Gastroesophageal sphincter (tissue), 4 donors: ENCODE results near the gene PBX3. TPM values are rescaled to one million over a fixed set of nuclear protein-coding genes. Genes with fewer than 3 reads are reported as not detected.
A peak's percentile ranks its signal among the peaks of the same experiment; 100 is the strongest.

Source experiments
- ATAC-seq: fragments of 150-250 bp; one replicate; pipeline ENCODE4 v1.9.1; 2016; ENCODE audit warnings: mild to moderate bottlenecking, moderate library complexity
- H3K27ac ChIP-seq, 4 donors: fragments of 200-600 bp; sonication (generic) in 3 of 4; 1 replicate in 3 of 4; 2 replicates in 1 of 4; pipeline ENCODE4 v1.5.1; 2016 to 2019
- H3K27me3 ChIP-seq: fragments of 200-600 bp; sonication (generic); one replicate; pipeline ENCODE4 v1.5.1; 2019
- H3K36me3 ChIP-seq, 2 donors: fragments of 200-600 bp; sonication (generic); one replicate each; pipeline ENCODE4 v1.5.1; 2019; ENCODE audit warnings: control low read depth in 1 of 2
- H3K4me1 ChIP-seq, 3 donors: fragments of 200-600 bp; sonication (generic); 1 replicate in 2 of 3; 2 replicates in 1 of 3; pipeline ENCODE4 v1.5.1; 2016 to 2019; ENCODE audit warnings: control low read depth in 2 of 3
- H3K4me3 ChIP-seq, 2 donors: fragments of 200-600 bp; sonication (generic); one replicate each; pipeline ENCODE4 v1.5.1; 2019; ENCODE audit warnings: mild to moderate bottlenecking in 1 of 2, moderate library complexity in 1 of 2
- H3K9me3 ChIP-seq, 3 donors: fragments of 200-600 bp; sonication (generic); one replicate each; pipeline ENCODE4 v1.5.1; 2017 to 2019; ENCODE audit warnings: control low read depth in 2 of 3
- CTCF ChIP-seq, 4 experiments: fragments of 200-600 bp in 2 of 4; fragments of 450-650 bp in 2 of 4; sonication (generic) in 1 of 4; IDR thresholded peaks; one replicate each; pipeline ENCODE4 v1.5.1; 2017 to 2019; ENCODE audit warnings: antibody characterized with exemption in 4 of 4, mild to moderate bottlenecking in 2 of 4, moderate library complexity in 2 of 4
- EP300 ChIP-seq: sonication (generic); formaldehyde crosslinking; IDR thresholded peaks from one replicate; pipeline ENCODE4 v1.6.1; 2017; ENCODE audit warnings: antibody characterized with exemption, mild to moderate bottlenecking
- POLR2A ChIP-seq, 2 donors: fragments of 450-650 bp; IDR thresholded peaks; one replicate each; pipeline ENCODE4 v1.6.1; 2017; ENCODE audit warnings: antibody characterized with exemption in 2 of 2, mild to moderate bottlenecking in 2 of 2, moderate library complexity in 1 of 2
- POLR2AphosphoS5 ChIP-seq: sonication (generic); formaldehyde crosslinking; IDR thresholded peaks from one replicate; pipeline ENCODE4 v1.6.1; 2017; ENCODE audit warnings: antibody characterized with exemption
- WGBS, 2 donors: methylation state at CpG; one replicate each; pipeline ENCODE4 v1.1.5; 2018; ENCODE audit warnings: low coverage in 1 of 2; 5-methylcytosine and 5-hydroxymethylcytosine counted together
- total RNA-seq, 4 donors: library from RNA; depleted of rRNA; stranded (reverse); fragments of >200 nt; gene quantifications; one replicate each; pipeline ENCODE4 v1.1.0, GENCODE V29; 2016

Gene PBX3
- total RNA-seq, 4 donors from 2014 or later: 59.9 to 81.4 (median 71.8) TPM

- 63 to 66% methylated on average over 3 of the region's 3 CpGs for WGBS, 2 donors
- ATAC-seq: no peak
Observed at GRCh38 chr9:125902214-125902613, 155.0 kb downstream of the PBX3 start.

GRCh38 chr9:125902831-125903512 lies 155.8 kb downstream of the PBX3 start:
- TF ChIP-seq POLR2AphosphoS5 (no peak), POLR2A (IDR thresholded peaks at IDR 0.05) (no peak), EP300 (no peak), CTCF (IDR thresholded peaks at IDR 0.05) (no peak)
- H3K9me3 ChIP-seq: no peaks in the 10 kb centered on the region
- no peak for ATAC-seq
- WGBS, 2 donors: 89 to 97% methylated on average over 2 of the region's 2 CpGs
- H3K27me3 ChIP-seq: no peaks in the 10 kb centered on the region
- H3K4me3 ChIP-seq: no peak overlapping the region
- H3K27ac ChIP-seq: no peak overlapping the region
- no peaks in the 10 kb centered on the region for H3K36me3 ChIP-seq
- peaks cover 0 to 15% (median 0%) of the 10 kb centered on the region in 3 donors for H3K4me1 ChIP-seq

More at GRCh38 chr9:125902214-125902613, 155.0 kb downstream of the PBX3 start:
- Histone ChIP-seq H3K27me3 (no peaks in the 10 kb centered on the region), H3K9me3 (no peaks in the 10 kb centered on the region), H3K4me3 (no peak overlapping the region), H3K36me3 (no peaks in the 10 kb centered on the region), H3K4me1 (peaks cover 0 to 22% (median 0%) of the 10 kb centered on the region in 3 donors), H3K27ac (no peak overlapping the region)
- no peak for TF ChIP-seq CTCF (IDR thresholded peaks at IDR 0.05)
- no peak for TF ChIP-seq EP300
- no peak for TF ChIP-seq POLR2A (IDR thresholded peaks at IDR 0.05)

GRCh38 chr9:125904155-125904851 lies 157.1 kb downstream of the PBX3 start:
- TF ChIP-seq CTCF (IDR thresholded peaks at IDR 0.05) (no peak), EP300 (no peak), POLR2AphosphoS5 (no peak), POLR2A (IDR thresholded peaks at IDR 0.05) (no peak)
- Histone ChIP-seq H3K4me1 (peaks cover 0 to 19% (median 0%) of the 10 kb centered on the region in 3 donors), H3K27ac (no peak overlapping the region), H3K9me3 (no peaks in the 10 kb centered on the region), H3K4me3 (no peak overlapping the region), H3K36me3 (no peaks in the 10 kb centered on the region), H3K27me3 (no peaks in the 10 kb centered on the region)
- 37 to 47% methylated on average over 5 of the region's 5 CpGs for WGBS, 2 donors
- peak; percentile 39 for ATAC-seq

GRCh38 chr9:125906144-125906543 lies 159.0 kb downstream of the PBX3 start:
- no peaks in the 10 kb centered on the region for H3K36me3 ChIP-seq
- no peak overlapping the region for H3K27ac ChIP-seq
- no peak for TF ChIP-seq CTCF (IDR thresholded peaks at IDR 0.05)
- no peak for TF ChIP-seq EP300
- no peak for TF ChIP-seq POLR2AphosphoS5
- no peak for TF ChIP-seq POLR2A (IDR thresholded peaks at IDR 0.05)
- no peaks in the 10 kb centered on the region for H3K27me3 ChIP-seq
- H3K4me1 ChIP-seq: peaks cover 0 to 26% (median 0%) of the 10 kb centered on the region in 3 donors
- 31 to 43% methylated on average over 1 of the region's 1 CpG for WGBS, 2 donors
- no peak for ATAC-seq
- H3K4me3 ChIP-seq: no peak overlapping the region
- H3K9me3 ChIP-seq: no peaks in the 10 kb centered on the region

- ATAC-seq: no peak
- H3K4me1 ChIP-seq: peaks cover 0 to 26% (median 0%) of the 10 kb centered on the region in 3 donors
- WGBS, 2 donors: 91 to 93% methylated on average over 1 of the region's 1 CpG
- no peak overlapping the region for H3K4me3 ChIP-seq
- H3K9me3 ChIP-seq: no peaks in the 10 kb centered on the region
- H3K36me3 ChIP-seq: no peaks in the 10 kb centered on the region
- no peak for TF ChIP-seq POLR2A (IDR thresholded peaks at IDR 0.05)
- TF ChIP-seq CTCF (IDR thresholded peaks at IDR 0.05): no peak
- no peak for TF ChIP-seq EP300
- TF ChIP-seq POLR2AphosphoS5: no peak
- H3K27me3 ChIP-seq: no peaks in the 10 kb centered on the region
- H3K27ac ChIP-seq: no peak overlapping the region
Observed at GRCh38 chr9:125906893-125907292, 159.7 kb downstream of the PBX3 start.
